Ovary (tissue), 10 donors: ENCODE measurements around the gene SNURF. TPM values are rescaled to one million over a fixed set of nuclear protein-coding genes. Genes with fewer than 3 reads are reported as not detected.
"Not testable (repeated sequence)": the region's sequence is repeated elsewhere in the genome, so short reads cannot be mapped to it uniquely, and the experiment has no call there.

Experiments used
- DNase-seq, 5 donors: peaks; one replicate each; pipeline ENCODE4 v3.0.0-alpha.2; 2019 to 2020
- H3K27ac ChIP-seq, 2 donors: fragments of 200-600 bp; one replicate each; pipeline versions ENCODE4 v1.5.1 to v1.8.0; 2019 to 2022
- H3K27me3 ChIP-seq: fragments of 200-600 bp; one replicate; pipeline ENCODE4 v1.8.0; 2022
- H3K36me3 ChIP-seq: fragments of 200-600 bp; sonication (generic); one replicate; pipeline ENCODE4 v1.5.1; 2019
- H3K4me1 ChIP-seq: one replicate; pipeline ENCODE4 v1.8.1; 2013; ENCODE audit warnings: mild to moderate bottlenecking, moderate library complexity; ENCODE audit not compliant: insufficient read depth
- H3K4me3 ChIP-seq: fragments of 200-600 bp; sonication (generic); one replicate; pipeline ENCODE4 v1.5.1; 2017
- H3K9me3 ChIP-seq, 2 donors: fragments of 200-600 bp in 1 of 2; sonication (generic) in 1 of 2; one replicate each; pipeline versions ENCODE4 v1.5.1 to v1.8.1; 2013 to 2019; ENCODE audit warnings: mild to moderate bottlenecking in 1 of 2, moderate library complexity in 1 of 2
- EP300 ChIP-seq: sonication (generic); formaldehyde crosslinking; IDR thresholded peaks from one replicate; pipeline ENCODE4 v1.6.1; 2017; ENCODE audit warnings: antibody characterized with exemption
- POLR2A ChIP-seq: fragments of 450-650 bp; IDR thresholded peaks from one replicate; pipeline ENCODE4 v1.6.1; 2017; ENCODE audit warnings: antibody characterized with exemption, mild to moderate bottlenecking, moderate library complexity
- WGBS, 3 donors: extraction: QIAGEN DNeasy Blood & Tissue Kit in 1 of 3; methylation state at CpG; one replicate each; pipeline versions ENCODE4 v1.1.5 to v1.1.7; 2013 to 2017; 5-methylcytosine and 5-hydroxymethylcytosine counted together
- intact Hi-C, 4 donors: fragments of 100-400 bp; cut with DNase I; formaldehyde crosslinking; loops; one replicate each; pipeline versions ENCODE4 v1.11.0 to v1.15.1; 2022 to 2023
- long read RNA-seq, 3 donors: library from polyadenylated mRNA in 2 of 3; unstranded in 2 of 3; transcript quantifications; one replicate each; pipeline ENCODE4 v2.0.0 and lab custom pipeline, GENCODE V29; 2021 to 2026
- polyA plus RNA-seq, 2 donors: library from polyadenylated mRNA; stranded (reverse); fragments of 200-250 nt in 1 of 2; fragments of 350-450 nt in 1 of 2; fragmentation: Illumina TruSeq in 1 of 2; extraction: RNeasy Lipid Tissue Mini Kit (QIAGEN cat#74804) in 1 of 2; gene quantifications; one replicate each; pipeline ENCODE4 v1.2.3, GENCODE V29; 2013 to 2014
- total RNA-seq, 7 donors: library from RNA; depleted of rRNA in 2 of 7; stranded (reverse); fragments of >200 nt in 2 of 7; fragmentation: NEBNext Ultra II Directional in 3 of 7; extraction: Animal tissue kit (Norgen Biotek cat#: 25700) in 3 of 7; gene quantifications; one replicate each; pipeline versions ENCODE4 v1.1.0 to v1.2.4, GENCODE V29; 2016 to 2023
- TF ChIP-seq, protein P1 (sequence below), 3 donors: fragments of 450-650 bp in 2 of 3; fragments of 200-600 bp in 1 of 3; IDR thresholded peaks; one replicate each; pipeline versions ENCODE4 v1.5.1 to v1.8.0; 2016 to 2022; ENCODE audit warnings: antibody characterized with exemption in 3 of 3, mild to moderate bottlenecking in 1 of 3
- donor health status: DM: no; HTN: no; CAD: no; lungs with moderate emphysema.
- donor health status: DM: no; HTN: no; CAD: no.
- donor health status: Bipolar disorder and iron deficiency.
- donor health status: DM: yes; HTN: yes; CAD: no.
- donor health status: DM: no; HTN: no; CAD: no.
- donor health status: DM: yes; HTN: yes; CAD: no.

SNURF gene, protein sequence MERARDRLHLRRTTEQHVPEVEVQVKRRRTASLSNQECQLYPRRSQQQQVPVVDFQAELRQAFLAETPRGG
- total RNA-seq (10 to 100 TPM in 6 of 7 donors, 1 to 10 TPM in 1; 9.2 to 37.0 (median 25.0) TPM), polyA plus RNA-seq (10 to 100 TPM in 1 of 2 donors, 1 to 10 TPM in 1; 3.9 to 54.8 TPM)
- long read RNA-seq, donor 1 = 0 reads
- long read RNA-seq, donor 2, partial matches to known transcripts = 0 of 3 reads
- long read RNA-seq, donor 2, other reads (novel, unspliced or antisense) = 0 of 3 reads
- long read RNA-seq, donor 3, partial matches to known transcripts = 0 of 1 reads
- long read RNA-seq, donor 3, other reads (novel, unspliced or antisense) = 0 of 1 reads

DNA sequence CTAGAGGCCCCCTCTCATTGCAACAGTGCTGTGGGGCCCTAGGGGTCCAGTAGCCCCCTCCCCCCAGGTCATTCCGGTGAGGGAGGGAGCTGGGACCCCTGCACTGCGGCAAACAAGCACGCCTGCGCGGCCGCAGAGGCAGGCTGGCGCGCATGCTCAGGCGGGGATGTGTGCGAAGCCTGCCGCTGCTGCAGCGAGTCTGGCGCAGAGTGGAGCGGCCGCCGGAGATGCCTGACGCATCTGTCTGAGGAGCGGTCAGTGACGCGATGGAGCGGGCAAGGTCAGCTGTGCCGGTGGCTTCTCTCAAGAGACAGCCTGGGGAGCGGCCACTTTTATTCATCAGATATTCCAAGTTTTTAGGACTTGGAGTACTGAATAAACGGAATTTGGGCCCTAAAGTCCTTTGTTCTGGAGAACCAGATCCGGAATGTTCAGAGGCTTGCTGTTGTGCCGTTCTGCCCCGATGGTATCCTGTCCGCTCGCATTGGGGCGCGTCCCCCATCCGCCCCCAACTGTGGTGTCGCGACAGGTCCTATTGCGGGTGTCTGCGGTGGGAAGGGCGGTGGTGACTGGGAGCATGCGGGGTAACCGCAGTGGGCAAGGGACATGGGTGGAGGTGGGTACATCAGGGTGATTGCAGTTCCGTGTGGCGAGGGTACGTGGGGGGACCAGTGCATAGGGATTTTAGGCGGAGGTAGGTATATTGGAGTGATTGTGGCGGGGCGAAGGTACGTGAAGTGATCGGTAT, at the start of gene SNURF, which contains the start of gene SNRPN:
TSS of gene SNURF (plus strand) at position 205 of the 748 bp plus-strand sequence. CDS start at position 267, 62 bp downstream.
TSS of gene SNRPN (plus strand) at position 205 of the 748 bp plus-strand sequence. CDS start 19,467 bp downstream, outside the sequence.
- Histone ChIP-seq H3K27me3 (no peaks in the 10 kb centered on the region), H3K27ac (peak within 1 kb of the TSS; percentile 82 to 84), H3K36me3 (no peaks in the 10 kb centered on the region), H3K4me3 (peak within 1 kb of the TSS; percentile 73), H3K9me3 (peaks cover 0 to 3% of the 10 kb centered on the region in 2 donors), H3K4me1 (no peaks in the 10 kb centered on the region)
- 39 to 48% (median 48%) methylated on average over 47 of the region's 47 CpGs for WGBS, 3 donors
- intact Hi-C loops = no loop called here
- no peak for TF ChIP-seq EP300
- peak; percentile 58 for TF ChIP-seq POLR2A
- peak; percentile 62 to 78 (median 75) for DNase-seq

DNA sequence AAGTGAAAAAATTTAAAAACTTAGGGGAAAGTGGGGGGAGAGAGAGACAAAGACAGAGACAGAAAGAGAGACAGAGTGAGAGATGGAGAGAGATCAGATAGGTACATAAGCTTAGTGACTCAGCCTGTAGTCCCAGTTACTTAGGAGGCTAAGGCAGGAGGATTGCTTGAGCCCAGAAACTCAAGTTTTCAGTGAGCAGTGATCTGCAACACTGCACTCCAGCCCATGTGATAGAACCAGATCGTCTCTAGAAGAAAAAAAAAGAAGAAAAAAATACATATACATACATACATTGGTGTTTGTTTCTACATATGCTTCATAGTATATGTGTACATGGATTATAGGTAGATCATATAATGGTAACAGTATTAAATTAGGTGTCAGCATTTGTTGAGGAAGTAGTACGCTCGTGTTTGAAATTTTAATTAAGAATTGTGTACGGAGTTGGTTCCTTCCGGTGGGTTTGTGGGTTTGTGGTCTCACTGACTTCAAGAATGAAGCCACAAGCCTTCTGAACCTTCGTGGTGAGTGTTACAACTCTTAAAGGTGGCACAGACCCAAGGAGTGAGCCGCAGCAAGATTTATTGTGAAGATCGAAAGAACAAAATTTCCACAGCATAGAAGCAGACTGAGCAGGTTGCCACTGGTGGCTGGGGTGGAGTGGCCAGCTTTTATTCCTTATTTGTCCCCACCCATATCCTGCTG, 38.3 kb upstream of the SNURF start:
- TF ChIP-seq, protein P1, sequence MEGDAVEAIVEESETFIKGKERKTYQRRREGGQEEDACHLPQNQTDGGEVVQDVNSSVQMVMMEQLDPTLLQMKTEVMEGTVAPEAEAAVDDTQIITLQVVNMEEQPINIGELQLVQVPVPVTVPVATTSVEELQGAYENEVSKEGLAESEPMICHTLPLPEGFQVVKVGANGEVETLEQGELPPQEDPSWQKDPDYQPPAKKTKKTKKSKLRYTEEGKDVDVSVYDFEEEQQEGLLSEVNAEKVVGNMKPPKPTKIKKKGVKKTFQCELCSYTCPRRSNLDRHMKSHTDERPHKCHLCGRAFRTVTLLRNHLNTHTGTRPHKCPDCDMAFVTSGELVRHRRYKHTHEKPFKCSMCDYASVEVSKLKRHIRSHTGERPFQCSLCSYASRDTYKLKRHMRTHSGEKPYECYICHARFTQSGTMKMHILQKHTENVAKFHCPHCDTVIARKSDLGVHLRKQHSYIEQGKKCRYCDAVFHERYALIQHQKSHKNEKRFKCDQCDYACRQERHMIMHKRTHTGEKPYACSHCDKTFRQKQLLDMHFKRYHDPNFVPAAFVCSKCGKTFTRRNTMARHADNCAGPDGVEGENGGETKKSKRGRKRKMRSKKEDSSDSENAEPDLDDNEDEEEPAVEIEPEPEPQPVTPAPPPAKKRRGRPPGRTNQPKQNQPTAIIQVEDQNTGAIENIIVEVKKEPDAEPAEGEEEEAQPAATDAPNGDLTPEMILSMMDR (IDR thresholded peaks at IDR 0.05) = no peak
- TF ChIP-seq POLR2A = no peak
- TF ChIP-seq EP300 = no peak
- Histone ChIP-seq H3K27ac (no peak overlapping the region), H3K4me3 (no peak overlapping the region), H3K36me3 (no peaks in the 10 kb centered on the region), H3K27me3 (no peaks in the 10 kb centered on the region), H3K4me1 (no peaks in the 10 kb centered on the region), H3K9me3 (no peaks in the 10 kb centered on the region)
- 79 to 88% (median 81%) methylated on average over 8 of the region's 8 CpGs for WGBS, 3 donors
- DNase-seq = no peak
- intact Hi-C loops = no loop called here

DNA sequence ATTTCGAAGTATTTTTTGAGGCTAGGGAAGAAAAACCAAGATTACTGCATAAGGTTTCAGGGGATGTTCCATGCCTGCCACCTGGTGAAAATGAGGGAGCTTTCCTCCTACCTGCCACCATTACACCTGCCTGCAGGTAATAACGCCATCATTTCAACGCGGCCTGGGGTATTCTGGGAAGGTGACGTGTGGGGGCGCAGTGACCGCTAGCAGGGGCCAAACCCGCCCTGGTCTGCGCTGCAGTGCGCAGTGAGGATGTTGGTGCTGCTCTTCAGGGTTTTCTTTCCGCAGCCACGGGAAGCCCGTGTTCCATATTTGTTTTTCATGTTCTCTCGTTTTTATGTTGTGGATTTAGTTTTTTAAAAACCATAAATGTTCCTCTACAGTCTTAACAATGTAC, 37.4 kb upstream of the SNURF start:
- Histone ChIP-seq H3K36me3 (no peaks in the 10 kb centered on the region), H3K4me3 (no peak overlapping the region), H3K9me3 (no peaks in the 10 kb centered on the region), H3K27me3 (no peaks in the 10 kb centered on the region), H3K4me1 (no peaks in the 10 kb centered on the region), H3K27ac (no peak overlapping the region)
- DNase-seq = no peak
- intact Hi-C loops = no loop called here
- TF ChIP-seq EP300 (no peak), POLR2A (no peak)
- TF ChIP-seq, protein P1 (IDR thresholded peaks at IDR 0.05) = no peak
- WGBS, 3 donors = 87 to 89% (median 89%) methylated on average over 14 of the region's 14 CpGs

DNA sequence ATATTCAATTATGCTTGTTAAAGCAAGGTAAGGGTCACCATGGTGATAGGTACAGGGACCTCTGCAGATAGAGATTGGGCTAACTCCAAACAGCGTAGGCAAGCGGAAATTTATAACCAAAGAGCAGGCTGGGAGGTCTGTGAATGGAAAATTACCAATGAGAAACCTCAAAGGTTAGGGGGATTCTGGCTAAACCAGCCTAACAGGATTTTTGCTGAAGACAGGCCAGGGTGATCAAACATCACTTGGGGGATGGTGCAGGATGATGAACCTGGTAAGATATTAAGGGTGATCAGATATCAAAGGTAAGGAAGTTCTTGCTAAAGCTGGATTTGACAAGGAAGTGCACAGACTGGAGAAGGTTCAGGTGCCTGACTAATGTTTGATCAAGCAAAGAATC, 35.3 kb upstream of the SNURF start:
- no peak for TF ChIP-seq EP300
- TF ChIP-seq, protein P1 (IDR thresholded peaks at IDR 0.05) = no peak
- TF ChIP-seq POLR2A = no peak
- Histone ChIP-seq H3K4me3 (no peak overlapping the region), H3K27ac (no peak overlapping the region), H3K27me3 (no peaks in the 10 kb centered on the region), H3K4me1 (no peaks in the 10 kb centered on the region), H3K36me3 (no peaks in the 10 kb centered on the region), H3K9me3 (no peaks in the 10 kb centered on the region)
- DNase-seq = no peak
- intact Hi-C loops = no loop called here
- 82 to 90% (median 84%) methylated on average over 2 of the region's 2 CpGs for WGBS, 3 donors

DNA sequence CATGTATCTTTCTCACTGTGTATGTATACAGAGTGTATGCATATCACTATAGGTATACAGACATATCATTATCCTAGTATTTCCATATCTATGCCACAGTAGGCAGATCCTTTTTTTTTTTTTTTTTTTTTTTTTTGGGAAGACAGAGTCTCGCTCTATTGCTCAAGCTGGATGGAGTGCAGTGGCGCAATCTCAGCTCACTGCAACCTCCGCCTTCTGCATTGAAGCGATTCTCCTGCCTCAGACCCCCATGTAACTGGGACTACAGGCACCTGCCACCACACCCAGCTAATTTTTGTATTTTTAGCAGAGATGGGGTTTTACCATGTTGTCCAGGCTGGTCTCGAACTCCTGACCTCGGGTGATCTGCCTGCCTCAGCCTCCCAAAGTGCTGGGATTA, 32.0 kb upstream of the SNURF start:
- DNase-seq, H3K4me3 ChIP-seq, H3K27me3 ChIP-seq, H3K9me3 ChIP-seq, intact Hi-C loops, H3K27ac ChIP-seq, H3K36me3 ChIP-seq, H3K4me1 ChIP-seq: not testable (repeated sequence)
- 83 to 88% (median 84%) methylated on average over 6 of the region's 6 CpGs for WGBS, 3 donors
